GM13976 (cell line): ENCODE results near the gene COL20A1.

Experiments
- DNase-seq: peaks from one replicate; pipeline ENCODE4 v3.0.0; 2012; ENCODE audit warnings: low spot score
- in situ Hi-C: fragments of 300-500 bp; cut with MboI; formaldehyde crosslinking; loops from one replicate; pipeline ENCODE4 v1.12.0; 2022; ENCODE audit warnings: low sequenced_read_pairs, mixed read lengths, inconsistent platforms; ENCODE audit not compliant: unreplicated experiment
- TF ChIP-seq, protein P1 (sequence below): IDR thresholded peaks from 2 replicates; pipeline ENCODE4 v1.5.1; 2012; ENCODE audit warnings: borderline replicate concordance, mild to moderate bottlenecking; ENCODE audit not compliant: insufficient read depth; ENCODE audit errors: extremely low read depth, missing control alignments, control extremely low read depth

Gene COL20A1

GRCh38 chr20:63286781-63287696 is 5.9 kb upstream of the COL20A1 start:
- DNase-seq: no peak
- in situ Hi-C loops: no loop called here
- TF ChIP-seq, protein P1, sequence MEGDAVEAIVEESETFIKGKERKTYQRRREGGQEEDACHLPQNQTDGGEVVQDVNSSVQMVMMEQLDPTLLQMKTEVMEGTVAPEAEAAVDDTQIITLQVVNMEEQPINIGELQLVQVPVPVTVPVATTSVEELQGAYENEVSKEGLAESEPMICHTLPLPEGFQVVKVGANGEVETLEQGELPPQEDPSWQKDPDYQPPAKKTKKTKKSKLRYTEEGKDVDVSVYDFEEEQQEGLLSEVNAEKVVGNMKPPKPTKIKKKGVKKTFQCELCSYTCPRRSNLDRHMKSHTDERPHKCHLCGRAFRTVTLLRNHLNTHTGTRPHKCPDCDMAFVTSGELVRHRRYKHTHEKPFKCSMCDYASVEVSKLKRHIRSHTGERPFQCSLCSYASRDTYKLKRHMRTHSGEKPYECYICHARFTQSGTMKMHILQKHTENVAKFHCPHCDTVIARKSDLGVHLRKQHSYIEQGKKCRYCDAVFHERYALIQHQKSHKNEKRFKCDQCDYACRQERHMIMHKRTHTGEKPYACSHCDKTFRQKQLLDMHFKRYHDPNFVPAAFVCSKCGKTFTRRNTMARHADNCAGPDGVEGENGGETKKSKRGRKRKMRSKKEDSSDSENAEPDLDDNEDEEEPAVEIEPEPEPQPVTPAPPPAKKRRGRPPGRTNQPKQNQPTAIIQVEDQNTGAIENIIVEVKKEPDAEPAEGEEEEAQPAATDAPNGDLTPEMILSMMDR: no peak

- no peak for DNase-seq
- in situ Hi-C loops: no loop called here
- TF ChIP-seq, protein P1: no peak
Observed at GRCh38 chr20:63287697-63288580, 5.0 kb upstream of the COL20A1 start.

- in situ Hi-C loops: no loop called here
- TF ChIP-seq, protein P1: no peak
- no peak for DNase-seq
Observed at GRCh38 chr20:63288581-63289251, 4.3 kb upstream of the COL20A1 start.

GRCh38 chr20:63289311-63290135 is 3.5 kb upstream of the COL20A1 start:
- in situ Hi-C loops: no loop called here
- TF ChIP-seq, protein P1: no peak
- DNase-seq: no peak

DNA sequence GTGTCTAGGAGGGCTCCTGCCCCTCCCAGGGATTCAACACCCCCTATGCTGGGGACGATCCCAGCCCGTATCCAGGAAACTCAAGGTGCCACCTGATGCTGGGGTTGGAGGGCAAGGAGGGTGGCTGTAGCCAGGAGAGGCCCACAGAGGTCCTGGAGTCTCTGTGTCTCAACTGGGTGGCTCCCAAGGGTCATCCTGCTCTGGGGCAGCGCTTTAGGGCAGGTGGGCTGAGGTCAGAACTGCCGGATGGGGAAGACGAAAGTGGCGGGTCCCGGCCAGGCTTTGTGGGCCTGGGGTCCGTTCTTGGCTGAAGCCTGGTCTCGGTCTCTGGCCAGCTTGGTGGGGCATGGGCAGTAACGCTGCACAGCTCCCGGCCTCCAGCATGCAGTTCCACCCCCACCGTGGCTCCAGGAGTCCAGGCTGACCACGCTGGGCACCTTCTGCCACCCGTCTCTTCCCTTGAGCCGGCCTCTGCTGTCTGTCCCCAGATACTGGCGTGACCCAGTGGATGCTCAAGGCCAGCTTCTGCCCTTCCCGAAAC is 2.8 kb upstream of the COL20A1 start:
- in situ Hi-C loops: no loop called here
- DNase-seq: no peak
- TF ChIP-seq, protein P1: no peak
